GM18507 (cell line): ENCODE data around the gene CXCR2.
"Not testable (repeated sequence)": the region's sequence is repeated elsewhere in the genome, so short reads cannot be mapped to it uniquely, and the experiment has no call there.

Experiments
- DNase-seq: peaks from one replicate; pipeline ENCODE4 v3.0.0; 2011; ENCODE audit warnings: low read depth; ENCODE audit not compliant: insufficient read length; ENCODE audit errors: extremely low spot score
- FAIRE-seq: peaks from 2 replicates; lab custom pipeline; 2011; peaks lifted over from hg19 to GRCh38; lab: Jason Lieb, UNC

Gene CXCR2

GRCh38 chr2:218125626-218126080 is at the start of gene CXCR2:
Gene CXCR2, plus strand, starts transcription at chr2:218126028. Its CDS starts 8,774 bp downstream, at chr2:218134802.
- no peak for DNase-seq
- FAIRE-seq = no peak

DNA sequence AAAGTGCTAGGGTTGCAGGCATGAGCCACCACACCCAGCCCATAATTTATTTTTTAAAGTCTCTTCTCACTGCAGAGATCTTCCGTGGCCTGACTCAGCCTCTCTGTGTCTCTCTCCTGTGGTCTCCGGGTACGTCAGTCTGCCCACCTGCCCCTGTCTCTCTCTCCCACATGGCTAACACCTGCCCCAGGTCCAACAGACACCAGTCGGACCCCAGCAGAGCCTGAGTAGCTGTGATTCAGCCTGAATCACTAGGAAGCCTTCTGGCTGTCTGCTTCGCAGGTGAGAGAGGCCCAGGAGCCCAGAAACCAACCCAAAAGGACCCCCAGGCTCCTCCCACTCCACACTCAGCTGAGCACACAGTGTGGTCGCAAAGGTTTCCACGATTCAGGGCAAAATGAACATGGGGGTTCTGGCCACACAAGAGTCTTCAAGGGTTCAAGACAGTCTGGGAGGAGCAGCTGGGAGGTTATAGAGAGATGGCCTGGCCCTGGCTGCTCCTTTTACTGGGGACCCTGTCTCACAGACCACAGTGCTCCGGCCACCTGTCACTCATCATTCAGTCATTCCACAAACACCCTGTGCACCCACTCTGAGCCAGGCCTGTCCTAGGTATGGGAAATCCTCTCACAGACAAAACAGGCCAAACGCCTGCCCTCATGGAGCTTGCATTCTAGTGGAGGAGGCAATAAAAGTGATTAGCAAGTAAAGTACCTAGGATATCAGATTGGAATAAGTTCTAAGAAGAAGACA is 48.2 kb upstream of the CXCR2 start:
- FAIRE-seq (no peak), DNase-seq (no peak)

DNA sequence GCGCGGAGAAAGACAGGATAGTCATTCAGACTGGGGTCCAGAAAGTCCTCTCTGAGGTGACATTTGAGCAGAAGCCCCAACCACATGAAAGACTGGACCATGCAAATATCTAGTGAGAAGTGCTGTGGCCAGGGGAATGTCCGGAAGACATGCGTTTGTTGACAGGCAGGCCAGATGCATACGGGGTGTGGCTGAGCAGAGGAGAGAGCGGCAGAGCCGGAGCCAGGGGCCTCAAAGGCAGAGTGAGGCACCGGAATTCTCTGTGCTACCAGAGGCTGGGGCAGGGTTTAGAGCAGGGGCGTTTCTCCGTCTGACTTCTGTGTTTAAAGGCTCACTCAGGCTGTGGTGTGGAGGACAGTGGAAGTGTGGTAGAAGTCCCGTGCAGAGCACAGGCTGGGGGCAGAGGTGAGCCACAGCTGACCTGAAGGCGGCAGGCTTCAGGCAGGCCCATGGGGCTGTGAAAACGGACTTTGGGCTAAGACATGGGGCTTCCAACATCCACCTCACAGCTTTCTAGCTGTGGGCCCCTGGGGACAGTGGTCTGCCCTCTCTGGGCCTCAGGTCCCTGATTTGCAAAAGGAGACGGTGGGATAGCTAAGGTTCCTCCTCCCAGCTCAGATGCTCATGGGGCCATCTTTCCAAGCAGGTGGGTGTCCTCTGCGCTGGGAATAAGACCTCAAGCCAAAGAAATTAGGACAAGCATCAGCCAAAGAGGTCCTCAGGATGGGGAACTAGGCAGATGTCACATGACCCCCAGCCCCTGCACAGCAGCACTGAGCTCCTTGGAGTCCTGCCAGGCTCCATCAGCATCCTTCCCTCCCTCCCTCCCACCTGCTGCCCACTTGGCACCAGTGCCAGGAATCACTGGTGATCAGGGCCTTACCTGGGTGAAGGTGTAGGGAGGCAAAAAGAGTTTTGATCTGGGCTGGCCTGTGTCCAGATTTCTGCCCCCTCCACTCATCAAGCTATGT is 45.6 kb upstream of the CXCR2 start:
- FAIRE-seq (no peak), DNase-seq (no peak)

DNA sequence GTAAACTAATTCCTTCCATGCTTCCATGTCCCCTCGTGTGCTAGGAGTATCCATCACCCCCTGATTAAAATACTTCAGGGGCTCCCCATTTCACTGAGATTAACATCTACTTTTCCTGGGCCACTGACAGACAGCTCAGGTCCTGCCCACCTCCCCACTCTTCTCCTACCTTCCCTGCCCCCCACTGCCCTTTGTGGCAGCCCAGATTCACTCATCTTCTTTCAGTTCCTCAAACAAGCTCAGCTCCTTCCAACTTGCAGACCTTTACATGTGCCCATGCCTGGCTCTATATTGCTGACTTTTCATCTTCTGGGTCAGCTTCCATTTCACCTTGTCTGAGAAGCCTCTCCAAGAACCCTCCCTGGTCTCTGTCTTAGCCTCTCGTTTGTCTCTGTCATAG is 44.8 kb upstream of the CXCR2 start:
- peak; percentile 37 for DNase-seq

GRCh38 chr2:218081695-218082094 is 44.1 kb upstream of the CXCR2 start:
- DNase-seq = no peak
- FAIRE-seq = no peak

More for the DNA sequence above, 44.8 kb upstream of the CXCR2 start:
- peak; percentile 86 for FAIRE-seq

DNA sequence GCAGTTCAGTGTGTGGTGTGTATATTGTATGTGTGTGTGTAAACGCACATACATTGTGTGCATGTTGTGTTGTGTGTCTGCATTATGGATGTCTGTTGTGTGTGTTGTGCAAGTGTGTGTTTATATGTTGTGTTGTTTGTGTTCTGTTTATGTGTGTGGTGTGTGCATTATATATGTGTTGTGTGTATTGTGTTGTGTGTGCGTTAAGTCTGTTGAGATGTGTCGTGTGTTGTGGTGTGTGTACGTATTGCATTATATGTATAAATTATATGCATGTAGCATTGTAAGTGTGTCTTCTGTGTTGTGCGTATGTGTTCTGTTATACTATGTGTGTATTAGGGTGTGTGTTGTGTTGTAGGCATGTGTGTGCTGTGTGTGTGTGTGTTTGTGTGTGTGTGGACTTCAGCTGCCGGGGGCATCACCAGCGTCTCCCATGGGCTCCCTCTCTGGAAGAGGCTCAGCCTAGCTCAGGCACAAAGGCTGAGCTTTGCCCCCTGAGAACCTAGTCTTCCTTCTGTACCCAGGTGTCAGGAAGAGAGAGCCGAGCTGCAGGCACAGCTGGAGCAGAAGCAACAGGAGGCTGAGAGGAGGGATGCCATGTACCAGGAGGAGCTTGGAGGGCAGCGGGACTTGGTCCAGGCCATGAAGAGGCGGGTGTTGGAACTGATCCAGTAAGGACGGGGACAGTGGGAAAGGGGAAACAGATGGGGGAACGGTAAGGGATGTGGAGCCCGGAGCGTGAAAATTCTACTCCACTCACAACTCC is 43.1 kb upstream of the CXCR2 start:
- DNase-seq (no peak), FAIRE-seq (no peak)

DNA sequence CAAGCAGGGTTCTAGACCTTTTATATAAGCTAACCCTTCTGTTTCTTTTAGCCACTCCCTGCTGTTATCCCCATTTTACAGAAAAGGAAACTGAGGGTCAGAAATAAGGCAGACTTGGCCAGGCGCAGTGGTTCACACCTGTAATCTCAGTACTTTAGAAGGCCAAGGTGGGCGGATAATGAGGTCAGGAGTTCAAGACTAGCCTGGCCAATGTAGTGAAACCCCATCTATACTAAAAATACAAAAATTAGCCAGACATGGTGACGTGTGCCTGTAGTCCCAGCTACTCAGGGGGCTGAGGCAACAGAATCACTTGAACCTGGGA is 42.5 kb upstream of the CXCR2 start:
- DNase-seq = no peak
- no peak for FAIRE-seq

DNA sequence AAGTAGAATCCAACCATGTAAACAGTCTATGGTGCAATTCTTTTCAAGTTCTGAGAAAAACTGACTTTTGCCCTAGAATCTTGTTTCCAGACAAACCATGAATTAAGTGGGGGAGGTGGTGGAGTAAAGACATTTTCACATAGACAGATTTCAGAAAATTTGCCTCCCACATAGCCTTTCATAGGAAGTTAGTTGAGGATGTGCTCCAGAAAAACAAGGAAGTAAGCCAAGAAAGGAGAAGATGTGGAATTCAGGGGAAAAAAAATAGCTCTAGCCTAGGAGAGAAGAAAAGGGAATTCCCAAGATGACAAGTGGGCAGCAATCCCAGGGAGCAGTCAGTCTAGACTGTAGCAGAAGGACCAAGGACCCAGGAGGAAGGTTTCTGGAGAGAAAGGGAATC is 39.4 kb upstream of the CXCR2 start:
- DNase-seq = no peak
- FAIRE-seq = no peak

GRCh38 chr2:218089259-218089658 is 36.6 kb upstream of the CXCR2 start:
- FAIRE-seq (no peak), DNase-seq (no peak)

GRCh38 chr2:218091746-218092145 is 34.1 kb upstream of the CXCR2 start:
- DNase-seq (no peak), FAIRE-seq (no peak)

GRCh38 chr2:218093879-218094278 is 31.9 kb upstream of the CXCR2 start:
- DNase-seq (no peak), FAIRE-seq (no peak)

GRCh38 chr2:218095853-218096252 is 30.0 kb upstream of the CXCR2 start:
- FAIRE-seq (no peak), DNase-seq (no peak)

- FAIRE-seq (no peak), DNase-seq (no peak)
Observed at GRCh38 chr2:218097975-218098374, 27.9 kb upstream of the CXCR2 start.

DNA sequence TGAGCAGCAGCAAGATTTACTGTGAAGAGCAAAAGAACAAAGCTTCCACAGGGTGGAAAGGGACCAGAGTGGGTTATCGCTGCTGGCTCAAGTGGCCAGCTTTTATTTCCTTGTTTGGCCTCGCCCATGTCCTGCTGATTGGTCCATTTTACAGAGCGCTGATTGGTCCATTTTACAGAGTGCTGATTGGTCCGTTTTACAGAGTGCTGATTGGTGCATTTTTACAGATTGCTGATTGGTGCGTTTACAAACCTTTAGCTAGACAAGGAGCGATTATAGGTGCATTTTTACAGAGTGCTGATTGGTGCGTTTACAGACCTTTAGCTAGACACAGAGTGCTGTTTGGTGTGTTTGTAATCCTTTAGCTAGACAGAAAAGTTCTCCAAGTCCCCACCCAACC is 17.0 kb upstream of the CXCR2 start:
- not testable (repeated sequence) for DNase-seq, FAIRE-seq

DNA sequence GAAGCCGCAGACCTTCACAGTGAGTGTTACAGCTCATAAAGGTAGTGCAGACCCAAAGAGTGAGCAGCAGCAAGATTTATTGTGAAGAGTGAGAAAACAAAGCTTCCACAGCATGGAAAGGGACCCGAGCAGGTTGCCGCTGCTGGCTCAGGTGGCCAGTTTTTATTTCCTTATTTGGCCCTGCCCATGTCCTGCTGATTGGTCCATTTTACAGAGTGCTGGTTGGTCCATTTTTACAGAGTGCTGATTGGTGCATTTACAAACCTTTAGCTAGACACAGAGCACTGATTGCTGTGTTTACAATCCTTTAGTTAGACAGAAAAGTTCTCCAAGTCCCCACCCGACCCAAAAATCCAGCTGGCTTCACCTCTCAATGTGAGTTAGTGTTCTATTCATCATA is 4.0 kb upstream of the CXCR2 start:
- not testable (repeated sequence) for FAIRE-seq, DNase-seq

- DNase-seq, FAIRE-seq: not testable (repeated sequence)
Observed at GRCh38 chr2:218122286-218122685, 3.5 kb upstream of the CXCR2 start.

- no peak for DNase-seq
Observed at GRCh38 chr2:218123986-218124385, 1.8 kb upstream of the CXCR2 start.

DNA sequence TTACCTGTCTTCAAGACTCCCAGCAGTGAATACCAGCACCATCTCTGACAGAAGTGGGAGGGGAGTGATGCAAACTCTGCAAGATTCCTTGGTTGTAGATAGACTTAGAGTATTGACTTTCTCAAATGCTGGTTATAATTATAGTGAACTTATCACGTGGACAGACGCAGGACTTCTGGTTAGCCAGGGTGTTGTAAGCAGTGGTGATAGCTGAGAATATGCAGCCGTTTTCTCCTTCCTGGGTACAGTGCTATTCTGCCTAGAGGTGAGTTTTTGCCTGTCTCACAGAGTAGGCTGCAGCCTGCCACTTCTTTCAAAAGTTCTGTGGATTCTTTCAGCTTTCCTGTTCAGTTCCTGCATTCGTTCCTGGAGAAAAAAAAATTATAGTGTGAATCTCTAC is 733 bp upstream of the CXCR2 start:
- DNase-seq (no peak), FAIRE-seq (no peak)

More at GRCh38 chr2:218123986-218124385, 1.8 kb upstream of the CXCR2 start:
- no peak for FAIRE-seq

DNA sequence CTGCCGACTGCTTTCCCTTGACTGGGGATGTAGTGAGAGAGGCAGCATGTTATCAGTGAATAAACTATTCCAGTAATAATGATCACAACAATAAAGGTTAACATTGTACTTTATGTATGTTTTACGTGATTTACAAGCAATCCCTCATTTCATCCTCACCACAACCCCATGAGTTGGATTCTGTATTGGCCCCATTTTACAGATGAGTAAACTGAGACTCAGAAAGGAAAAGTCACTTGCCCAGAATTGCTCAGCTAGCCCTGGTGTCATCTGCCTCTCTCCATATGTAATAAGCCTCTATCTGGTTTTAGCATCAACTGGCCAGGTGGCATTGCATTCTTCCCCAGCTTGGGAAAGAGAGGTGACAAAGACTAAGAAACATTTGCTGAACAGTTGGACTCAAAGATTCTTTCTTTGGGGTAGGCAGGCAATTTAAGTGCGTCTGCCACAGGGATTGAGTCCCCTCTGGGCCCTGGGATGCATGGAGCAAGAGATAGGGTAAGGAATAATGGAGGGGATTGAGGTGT is 2.2 kb downstream of the CXCR2 start:
- DNase-seq (no peak), FAIRE-seq (no peak)
